Left lobe of liver (tissue), 2 donors: ENCODE data around the gene CTDSPL. TPM values are rescaled to one million over a fixed set of nuclear protein-coding genes. Genes with fewer than 3 reads are reported as not detected.

ENCODE experiments used
- ATAC-seq: fragments of 200-7000 bp; cut with Tn5 transposase; one replicate; pipeline ENCODE4 v1.9.1; 2020; ENCODE audit warnings: mild to moderate bottlenecking, moderate library complexity
- DNase-seq: peaks from one replicate; pipeline ENCODE4 v3.0.0-alpha.2; 2020; ENCODE audit warnings: low spot score
- total RNA-seq: library from RNA; stranded (reverse); gene quantifications from one replicate; pipeline ENCODE4 v1.2.1, GENCODE V29; 2021
- donor health status: DM: no; HTN: no; CAD: no; lungs with moderate emphysema.
- donor health status: DM: no; HTN: yes; CAD: no.

The CTDSPL gene
- total RNA-seq, 1 donor from 2014 or later, result 22.1 TPM

DNA sequence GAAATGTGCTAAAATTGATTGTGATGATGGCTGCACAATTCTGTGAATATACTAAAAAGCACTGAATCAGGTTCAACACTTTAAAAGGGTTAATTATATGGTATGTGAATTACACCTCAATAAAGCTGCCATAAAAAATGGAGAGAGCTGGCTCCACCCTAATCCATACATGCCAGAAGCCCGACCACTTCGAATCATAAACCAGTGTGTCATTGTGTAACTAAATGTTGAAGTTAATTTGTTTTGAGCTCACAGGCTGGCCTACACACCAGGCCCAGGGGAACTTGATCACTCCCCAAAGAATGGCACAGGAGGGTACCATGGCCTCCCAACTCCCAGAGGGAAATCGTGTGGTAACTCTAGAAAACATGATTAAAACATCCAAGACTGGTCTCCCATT is 153.8 kb downstream of the CTDSPL start:
- ATAC-seq (no peak), DNase-seq (no peak)

DNA sequence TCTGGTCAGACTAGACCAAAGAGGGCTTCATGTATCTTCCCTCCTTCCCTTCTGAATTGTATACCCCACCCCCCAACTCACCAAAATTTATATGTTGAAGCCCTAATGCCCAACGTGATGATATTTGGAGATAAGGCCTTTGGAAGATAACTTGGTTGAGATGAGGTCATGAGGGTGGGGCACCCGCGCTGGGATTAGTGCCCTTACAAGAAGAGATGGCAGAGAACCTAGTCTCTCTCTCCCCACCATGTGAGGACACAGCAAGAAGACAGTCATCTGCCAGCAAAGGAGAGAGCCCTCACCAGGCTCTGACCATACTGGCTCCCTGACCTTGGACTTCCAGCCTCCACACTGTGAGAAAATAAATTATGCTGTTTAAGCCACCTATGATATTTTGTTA is 154.3 kb downstream of the CTDSPL start:
- ATAC-seq, result no peak
- DNase-seq, result no peak

DNA sequence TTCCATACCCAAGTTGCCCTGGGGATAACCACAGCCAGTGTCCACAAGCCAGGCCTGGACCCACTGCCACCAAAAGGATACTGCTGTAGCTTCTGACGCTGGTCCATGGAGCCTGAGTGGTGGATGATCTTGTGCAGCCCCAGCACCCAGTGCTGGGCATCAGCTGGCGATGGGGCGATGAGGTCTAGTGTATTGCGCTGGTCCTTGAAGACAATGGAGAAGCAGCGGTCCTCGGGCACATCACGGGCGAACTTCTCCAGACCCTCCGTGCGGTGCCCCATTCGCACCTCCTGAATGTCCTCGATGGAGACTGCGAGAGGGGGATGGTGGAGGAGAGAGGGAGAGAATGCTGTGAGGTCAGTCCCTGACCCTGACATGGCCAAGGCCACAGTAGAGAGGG is 154.7 kb downstream of the CTDSPL start:
- ATAC-seq (no peak), DNase-seq (no peak)

DNA sequence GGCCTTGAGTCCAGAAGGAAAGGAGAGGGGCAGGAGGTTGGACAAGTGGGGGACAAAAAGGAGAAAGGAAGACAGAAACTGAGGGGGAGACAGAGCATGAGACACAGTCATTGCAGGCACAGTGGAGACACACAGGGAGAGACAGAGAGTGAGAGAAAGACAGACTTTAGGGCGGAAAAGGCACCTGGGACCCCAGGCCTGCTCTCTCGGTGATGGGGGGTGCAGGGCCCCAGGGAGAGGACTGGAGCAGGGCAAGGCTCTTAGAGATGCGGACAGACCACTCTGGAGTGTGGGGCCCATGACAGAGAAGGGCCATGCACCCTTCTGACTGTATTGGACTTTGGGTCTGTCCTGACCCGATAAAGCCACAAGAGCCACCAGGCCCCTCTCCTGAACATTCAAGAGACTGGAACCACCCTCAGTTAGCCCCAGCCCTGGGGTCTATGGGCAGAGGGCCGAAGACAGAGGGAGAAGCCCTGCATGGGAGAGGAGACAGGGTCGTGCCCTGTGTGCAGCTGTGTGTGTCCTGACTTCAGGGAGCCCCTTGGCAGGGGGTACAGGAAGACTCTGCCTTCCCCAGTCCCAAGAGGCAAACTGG is 155.3 kb downstream of the CTDSPL start:
- ATAC-seq (no peak), DNase-seq (no peak)

DNA sequence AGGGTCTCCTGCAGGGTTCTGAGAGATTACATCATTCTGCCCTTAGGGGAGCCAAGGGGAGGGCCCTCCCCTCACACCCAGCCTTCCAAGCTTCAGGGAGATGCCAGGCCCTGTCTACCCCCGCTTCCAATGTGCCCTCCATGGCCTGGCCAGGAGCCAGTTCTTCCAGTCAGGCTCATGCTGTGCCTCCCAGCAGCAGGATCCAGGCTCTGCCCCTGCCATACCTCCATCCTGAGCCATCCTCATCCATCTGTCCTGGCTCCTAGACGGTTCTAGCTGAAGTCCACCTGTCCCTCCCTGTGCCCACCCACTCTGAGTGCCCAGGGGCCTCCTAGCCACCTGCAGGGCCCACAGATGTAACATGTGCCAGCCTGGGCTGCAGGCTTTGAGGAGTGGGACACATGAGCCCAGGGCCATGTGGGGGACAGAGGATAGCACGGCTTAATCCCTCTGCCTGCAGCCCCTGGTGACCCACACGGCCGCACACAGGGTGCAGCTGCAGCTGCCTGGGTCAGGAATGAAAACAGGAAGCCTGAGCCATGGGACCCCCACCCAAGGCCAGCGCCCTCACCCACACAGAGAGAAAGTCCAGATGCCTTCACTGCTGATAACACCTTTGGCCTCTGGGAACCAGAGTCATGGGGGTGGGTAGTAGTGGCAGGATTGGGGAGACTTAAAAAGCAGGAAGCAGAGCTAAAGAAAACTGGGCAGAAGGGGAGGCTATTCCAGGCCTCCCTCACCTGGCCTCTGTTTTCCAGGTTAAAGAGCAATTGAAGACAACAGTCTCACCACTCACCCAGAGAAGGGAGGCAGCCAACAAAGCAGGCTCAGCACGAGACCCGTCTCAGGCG is 156.0 kb downstream of the CTDSPL start:
- no peak for ATAC-seq
- DNase-seq, result no peak

DNA sequence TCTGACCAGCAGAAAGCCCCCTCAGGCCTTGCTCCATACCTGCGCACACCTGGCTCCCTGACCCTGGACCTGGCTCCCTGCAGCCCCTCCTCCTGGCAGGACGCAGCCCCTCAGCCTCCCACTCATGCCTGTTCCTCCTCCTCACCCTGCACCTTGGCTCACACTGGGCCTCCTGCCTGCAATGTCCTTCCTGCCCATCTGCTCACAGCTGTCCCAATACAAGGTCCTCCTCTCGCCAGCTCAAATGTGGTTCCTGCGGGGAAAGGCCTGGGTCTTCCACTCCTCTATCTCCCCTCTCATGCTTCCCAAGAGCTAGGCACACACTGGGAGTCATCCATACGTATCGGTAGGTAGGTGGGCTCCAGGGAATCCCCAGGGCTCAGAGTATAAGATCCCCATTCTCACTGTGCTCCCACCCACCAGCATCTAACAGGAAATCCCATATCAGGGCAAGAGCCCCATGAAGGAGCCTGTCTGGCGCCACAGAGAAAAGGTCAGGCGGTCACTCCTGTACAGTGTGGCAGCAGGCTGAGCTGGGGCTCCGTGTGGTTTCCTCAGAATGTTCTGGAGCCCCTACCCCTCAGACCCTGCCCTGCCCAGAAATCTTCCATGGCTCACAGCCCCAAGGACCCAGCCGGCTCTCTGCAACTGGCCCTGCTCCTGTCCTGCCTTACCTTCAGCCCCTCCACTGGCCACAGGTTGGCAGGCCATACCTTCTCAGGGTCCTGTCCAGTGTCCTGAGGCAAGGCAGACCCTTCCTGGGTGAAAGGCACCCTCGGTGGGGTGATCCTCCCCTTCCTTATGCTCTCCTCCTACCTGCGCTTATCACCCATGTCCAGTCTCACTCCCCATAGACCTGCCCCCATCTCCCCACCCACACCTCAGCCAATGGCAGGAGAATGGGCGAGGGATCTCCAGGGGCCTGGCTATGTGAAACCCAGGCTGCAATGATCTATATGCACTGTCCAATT is 156.9 kb downstream of the CTDSPL start:
- DNase-seq, result no peak
- peak; percentile 40 for ATAC-seq

DNA sequence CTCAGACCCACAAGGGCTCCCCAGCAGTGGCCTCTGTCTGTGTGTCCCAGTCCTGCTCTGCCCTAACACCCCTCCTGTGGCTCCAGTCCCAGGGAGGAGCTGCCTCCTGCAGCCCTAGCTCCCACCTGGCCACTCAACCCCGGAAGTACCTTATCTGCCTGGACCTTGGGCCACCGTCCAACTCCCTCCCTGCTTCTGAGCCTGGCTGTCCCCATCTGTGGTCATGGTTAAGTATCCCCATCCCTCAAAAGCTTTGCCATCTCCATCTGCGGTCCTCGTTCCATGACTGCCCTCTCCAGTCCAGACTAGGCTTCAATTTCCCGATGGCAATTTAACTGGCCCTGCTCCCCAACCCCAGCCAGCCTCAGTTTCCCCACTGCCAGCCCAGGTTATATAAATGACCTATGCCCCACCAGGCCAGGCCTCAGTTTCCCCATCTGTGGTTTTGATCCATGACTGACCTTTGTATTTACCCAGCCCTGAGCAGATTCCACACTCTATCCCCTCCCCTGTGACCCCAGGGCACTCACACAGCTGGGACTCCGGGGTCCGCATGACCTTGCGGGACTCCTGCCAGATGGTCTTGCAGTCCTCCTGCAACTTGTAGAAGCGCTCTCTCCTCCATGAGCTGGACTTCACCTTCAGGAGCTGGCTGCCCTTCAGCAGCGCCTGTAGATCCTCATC is 158.1 kb downstream of the CTDSPL start:
- ATAC-seq, result no peak

DNA sequence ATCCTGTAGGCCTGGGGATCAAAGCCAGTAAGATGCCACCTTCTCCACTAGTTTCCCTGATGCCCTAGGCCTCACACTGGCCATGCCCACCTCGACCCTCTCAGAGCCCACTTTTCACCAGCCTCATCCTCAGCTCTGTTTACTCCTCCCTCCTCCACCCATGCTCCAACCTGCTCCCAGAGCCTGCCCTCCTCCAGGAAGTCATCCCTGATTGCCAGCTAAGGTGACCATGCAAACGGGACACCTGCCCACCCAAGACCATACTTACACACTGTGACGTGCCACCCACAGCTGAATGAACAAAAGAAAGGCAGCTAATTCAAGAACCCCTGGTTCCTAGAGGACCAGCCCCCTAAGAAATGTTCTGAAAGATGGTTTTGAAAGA is 158.7 kb downstream of the CTDSPL start:
- ATAC-seq (no peak), DNase-seq (no peak)

More for the DNA sequence above, 158.1 kb downstream of the CTDSPL start:
- no peak for DNase-seq

DNA sequence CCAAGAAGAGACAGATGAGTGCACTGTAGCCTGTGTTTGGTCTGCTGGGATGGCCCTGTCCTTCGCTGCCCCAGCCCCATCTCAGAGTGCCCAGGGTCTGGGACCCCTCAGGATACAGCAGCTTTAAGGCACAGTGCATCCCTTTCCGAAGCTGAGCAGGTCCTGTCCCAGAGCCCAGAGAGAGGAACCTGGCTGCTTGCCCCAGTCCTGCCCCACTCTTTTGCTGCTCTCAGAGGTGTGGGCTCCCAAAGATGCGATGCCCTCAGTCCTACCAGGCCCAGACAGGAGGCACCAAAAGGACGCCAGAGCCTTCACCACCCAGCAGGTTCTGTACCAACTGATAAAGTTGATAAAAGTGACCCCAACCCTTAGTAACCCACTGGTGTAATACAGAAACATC is 159.5 kb downstream of the CTDSPL start:
- no peak for ATAC-seq

DNA sequence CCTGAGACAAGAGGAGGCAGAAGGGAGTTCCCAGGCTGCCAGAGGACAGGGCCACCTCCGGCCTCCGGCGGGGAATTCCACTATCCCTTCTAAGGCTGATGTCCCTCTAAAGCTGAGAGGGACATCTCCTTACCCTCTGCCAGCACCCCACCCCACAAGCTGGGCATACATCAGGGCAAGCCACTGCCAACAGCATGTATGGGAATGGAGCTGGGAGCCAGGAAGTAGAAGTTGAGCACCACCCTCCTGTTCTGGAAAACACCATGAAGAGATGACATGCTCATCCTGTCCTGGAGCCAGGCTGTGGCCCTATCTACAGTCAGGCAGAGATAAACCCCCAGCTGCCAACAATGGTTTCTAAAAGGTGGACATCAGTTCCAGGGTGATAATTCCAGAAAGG is 160.6 kb downstream of the CTDSPL start:
- DNase-seq, result no peak
- no peak for ATAC-seq

More for the DNA sequence above, 159.5 kb downstream of the CTDSPL start:
- no peak for DNase-seq

DNA sequence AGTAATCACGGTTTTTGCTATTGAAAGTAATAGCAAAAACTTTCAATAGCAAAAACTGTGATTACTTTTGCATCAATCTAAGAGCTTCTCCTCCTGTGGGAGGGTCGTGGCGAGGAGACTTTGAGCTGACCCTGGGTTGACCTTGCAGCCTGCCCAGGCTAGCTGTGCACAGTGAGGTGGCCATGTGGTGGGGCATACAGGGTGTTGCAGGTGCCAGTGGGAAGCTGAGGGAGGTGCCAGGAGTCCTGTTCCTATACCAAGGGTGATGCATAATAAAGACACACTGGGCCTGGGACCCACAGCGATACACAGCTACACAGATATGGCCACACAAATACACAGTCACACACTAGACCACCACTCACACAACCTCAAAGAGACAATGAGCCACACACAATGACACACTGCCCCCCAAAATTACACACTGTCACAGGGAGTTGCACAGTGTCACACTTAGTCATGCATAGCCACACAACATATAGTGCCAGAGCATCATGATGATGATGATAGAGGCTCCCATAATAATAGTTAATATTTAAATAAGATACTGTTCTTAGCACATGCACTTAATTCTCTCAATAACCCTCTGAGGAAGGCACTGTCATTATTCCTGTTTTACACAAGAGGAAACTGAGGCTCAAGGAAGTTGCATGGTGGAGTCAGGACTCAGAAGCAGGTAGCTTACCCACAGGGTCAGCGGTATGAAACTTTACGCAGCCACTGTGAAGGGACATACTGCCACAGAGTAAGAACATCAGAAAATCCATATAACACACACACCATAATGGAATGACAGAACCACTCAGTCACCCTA is 161.4 kb downstream of the CTDSPL start:
- DNase-seq, result no peak
- no peak for ATAC-seq

DNA sequence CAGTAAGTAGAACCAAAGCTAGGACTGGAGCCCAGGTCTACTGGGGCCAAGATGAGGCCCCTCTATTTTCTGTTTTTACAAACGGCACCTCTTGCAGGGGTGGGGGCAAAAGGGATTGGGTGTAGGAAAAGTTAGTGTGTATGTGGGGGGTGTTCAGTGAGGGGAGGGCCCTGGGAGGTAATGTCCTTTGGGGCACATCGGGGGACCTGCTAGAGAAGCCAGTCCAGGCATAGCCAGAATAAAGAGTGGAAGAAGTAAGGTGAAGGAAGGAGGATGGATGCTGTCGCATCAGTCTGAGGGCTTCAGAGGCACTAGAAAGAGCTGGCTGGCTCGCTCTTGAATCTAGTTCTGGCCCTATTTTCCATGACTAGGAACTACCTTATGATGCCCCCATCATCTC is 165.2 kb downstream of the CTDSPL start:
- ATAC-seq (no peak), DNase-seq (no peak)

DNA sequence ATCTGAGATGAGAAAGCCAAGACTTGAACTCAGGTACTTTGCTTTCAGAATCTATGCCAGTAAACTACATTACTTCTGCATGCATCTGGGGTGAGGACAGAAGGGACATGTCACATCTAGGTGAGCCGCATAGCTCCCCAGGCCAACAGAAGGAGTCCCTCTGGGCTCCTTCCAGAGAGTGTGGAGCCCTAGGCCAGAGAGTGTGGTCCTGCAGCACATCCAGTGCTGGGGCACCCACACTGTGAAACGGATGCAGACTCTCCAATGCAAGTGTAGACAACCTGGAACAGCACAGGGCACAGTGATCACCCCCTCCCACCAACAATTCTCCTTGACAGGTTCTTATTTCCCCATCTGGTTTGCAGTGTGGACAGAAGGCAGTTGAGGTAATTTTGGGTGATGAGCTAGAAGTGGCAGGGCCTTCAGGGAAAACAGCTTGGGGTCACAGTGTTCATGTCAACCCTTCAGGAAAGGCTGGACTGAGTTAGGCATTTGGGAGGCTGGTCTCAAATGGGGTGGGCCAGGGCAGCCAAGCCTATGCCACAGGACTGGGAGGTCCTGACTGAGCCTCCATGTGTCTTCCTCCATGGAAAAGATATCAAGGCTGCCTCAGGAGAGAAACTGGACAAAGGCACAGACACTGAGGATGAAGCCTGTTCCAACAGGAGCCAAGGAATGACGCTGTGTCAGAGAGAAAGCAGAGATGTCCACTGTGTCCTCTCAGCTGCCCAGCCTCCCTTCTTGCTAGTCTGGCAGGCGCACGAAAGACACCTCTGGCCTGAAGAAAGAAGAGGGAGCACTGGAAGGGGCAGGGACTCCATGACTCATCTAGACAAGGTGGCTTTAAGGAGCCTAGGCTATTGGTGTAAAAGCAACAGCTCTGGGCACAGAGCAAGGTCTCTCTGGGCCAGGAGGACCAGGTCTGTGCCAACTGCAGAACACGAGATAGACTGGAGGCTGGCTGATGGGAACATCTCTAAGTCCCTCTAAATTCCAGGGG is 166.1 kb downstream of the CTDSPL start:
- ATAC-seq, result no peak
- no peak for DNase-seq

DNA sequence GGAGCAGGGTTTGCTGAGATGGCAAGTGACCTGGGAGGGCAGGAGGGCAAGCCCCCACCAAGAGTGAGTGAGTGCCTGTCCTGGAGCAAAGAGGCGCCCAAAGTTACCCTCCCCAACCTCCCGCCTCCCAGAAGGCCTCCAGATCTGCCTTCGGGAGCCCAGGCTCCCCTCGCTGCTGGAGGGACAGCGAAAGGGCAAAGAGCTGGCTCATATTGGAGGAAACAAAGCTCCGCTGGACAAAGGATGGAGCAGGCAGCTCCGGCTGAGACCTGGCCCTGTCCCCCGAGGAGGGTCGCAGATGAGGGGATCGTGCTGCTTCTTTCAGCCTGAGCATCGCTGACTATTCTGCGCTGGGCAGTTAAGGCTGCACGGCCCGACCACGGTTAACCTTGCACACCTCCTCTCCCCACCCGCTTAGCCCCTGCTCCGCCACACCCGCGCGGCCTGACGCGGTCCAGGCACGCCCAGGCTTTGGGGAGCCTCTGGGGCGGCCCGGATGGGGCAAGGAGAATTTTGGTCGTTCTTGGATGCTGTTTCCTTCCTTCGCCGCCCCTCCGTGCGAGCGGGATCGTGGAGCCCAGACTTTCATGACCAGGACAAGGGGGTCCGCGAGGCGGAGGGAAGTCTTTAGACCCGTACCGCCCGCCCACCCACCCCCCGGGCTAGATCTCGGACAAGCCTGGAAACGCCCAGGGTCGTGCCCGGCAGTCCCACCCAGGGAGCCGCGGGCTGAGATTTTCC is 167.1 kb downstream of the CTDSPL start:
- DNase-seq (no peak), ATAC-seq (no peak)

DNA sequence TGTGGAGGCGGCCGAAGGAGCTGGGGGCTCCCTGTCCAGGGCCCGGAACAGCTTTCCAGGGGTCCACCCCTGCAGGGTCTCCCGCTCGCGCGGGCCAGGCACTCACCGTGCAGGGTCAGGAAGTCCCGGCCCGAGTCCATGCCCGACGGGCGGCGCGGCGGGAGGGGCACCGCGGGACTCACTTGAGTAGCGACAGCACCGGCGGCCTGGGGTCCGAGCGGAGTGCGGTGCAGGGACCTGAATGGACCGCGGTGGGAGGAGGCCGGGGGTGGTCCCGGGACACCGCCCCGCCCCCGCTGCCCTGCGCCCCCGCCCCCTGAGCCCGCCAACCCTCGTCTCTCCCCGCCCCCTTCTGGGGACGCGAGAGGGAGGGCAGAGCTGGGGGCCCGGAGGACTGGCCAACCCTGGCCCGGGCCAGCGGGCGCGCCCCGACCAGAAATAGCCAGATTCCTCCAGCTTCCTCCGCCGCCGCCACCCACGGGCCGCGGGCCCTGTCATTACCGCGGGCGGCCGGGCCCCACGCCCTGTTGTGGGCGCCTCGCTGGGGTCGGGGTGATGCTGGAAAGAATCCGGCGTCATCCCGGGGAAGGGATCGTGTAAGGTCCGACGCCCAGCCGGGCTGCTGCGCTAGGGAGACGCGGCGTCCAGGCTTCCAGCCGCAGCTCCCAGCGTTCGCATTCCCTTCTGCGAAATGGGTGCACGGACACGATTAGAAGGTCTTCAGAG is 167.9 kb downstream of the CTDSPL start, which contains the start of gene PLCD1:
Gene PLCD1, minus strand, starts transcription at position 243 of the 726 bp plus-strand sequence. Its CDS starts 103 bp downstream, at position 140.
- ATAC-seq (peak; percentile 13), DNase-seq (peak; percentile 68)

DNA sequence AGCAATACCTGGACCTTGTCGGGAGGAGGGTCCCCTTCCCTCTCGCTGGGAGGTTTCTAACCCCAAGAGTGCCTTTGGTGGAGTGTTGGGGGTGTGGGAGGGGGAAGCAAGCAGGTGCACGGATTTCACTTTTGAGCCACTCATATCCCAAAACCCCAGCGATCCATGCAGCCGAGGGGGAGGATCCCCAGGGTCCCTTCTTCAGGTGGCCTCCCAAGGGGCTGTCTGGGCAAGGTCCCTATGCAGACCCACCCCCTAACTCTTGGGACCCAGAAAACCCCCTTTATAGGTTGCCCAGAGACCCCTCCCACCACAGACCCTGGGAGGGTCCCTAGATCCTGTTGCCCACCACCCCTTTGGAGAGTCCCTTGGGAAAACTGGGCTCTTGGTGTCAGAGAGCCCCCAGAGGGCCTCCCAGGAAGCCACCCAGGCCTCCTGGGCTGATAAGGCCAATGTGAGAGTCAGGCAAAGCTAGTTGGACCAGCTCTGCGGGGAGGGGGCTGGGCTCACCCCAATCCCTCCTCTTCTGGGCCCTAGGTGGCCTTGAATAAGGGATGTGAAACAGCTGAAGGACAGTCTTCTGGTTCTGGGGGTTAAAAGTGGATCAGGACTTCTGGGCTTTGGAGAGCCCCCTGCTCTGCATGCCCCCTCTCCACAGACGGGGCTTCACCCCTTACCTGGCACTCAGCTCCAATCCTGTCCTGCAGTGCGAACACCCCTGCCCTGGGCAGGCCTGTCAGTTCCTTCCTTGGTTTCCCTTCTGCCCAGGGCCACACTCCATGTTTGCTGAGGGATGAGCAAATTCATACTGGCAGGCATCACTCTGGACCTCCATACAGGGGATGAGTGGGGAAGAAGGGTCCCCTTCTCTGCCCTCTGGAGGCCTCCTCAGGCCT is 168.7 kb downstream of the CTDSPL start:
- DNase-seq (no peak), ATAC-seq (no peak)
